22Rv1 (cell line): ENCODE data around the gene MYH9.

ENCODE experiments used
- H3K27ac ChIP-seq: fragments of 450-650 bp; 2 replicates; pipeline ENCODE4 v1.5.1; 2017
- ZFX ChIP-seq: fragments of 450-650 bp; IDR thresholded peaks from 2 replicates; pipeline ENCODE4 v1.6.1; 2017; ENCODE audit warnings: antibody characterized with exemption, borderline replicate concordance
- TF ChIP-seq, protein P1 (sequence below): fragments of 450-650 bp; IDR thresholded peaks from 2 replicates; pipeline ENCODE4 v1.5.1; 2017; ENCODE audit warnings: mild to moderate bottlenecking

The MYH9 gene

DNA sequence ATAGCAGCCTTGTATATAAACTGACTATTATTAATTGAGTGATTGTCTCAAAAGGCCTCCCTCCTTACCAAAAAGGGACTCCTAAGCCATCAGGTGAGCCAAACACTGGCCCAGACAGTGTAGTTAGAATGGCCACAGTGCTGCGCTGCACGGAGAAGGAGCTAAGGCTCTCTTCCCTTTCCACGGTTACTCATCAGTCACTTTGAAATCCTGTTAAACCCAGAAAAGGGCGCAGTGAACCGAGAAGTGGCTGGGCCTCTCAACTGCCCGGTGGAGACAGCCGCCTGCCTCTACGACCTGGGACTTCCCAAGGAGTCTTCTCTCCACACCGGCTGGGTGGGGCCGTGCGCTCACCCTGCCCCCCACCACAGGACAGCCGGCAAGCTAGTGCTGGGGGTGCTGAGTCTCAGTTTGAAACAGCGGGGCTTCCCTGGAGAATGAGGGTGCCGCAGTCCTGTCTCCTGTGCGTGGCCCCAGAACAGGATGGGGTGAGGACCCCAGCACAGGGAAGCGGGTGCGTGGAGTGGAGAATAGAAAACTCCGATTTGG is 1.3 kb downstream of the MYH9 start:
- TF ChIP-seq, protein P1, sequence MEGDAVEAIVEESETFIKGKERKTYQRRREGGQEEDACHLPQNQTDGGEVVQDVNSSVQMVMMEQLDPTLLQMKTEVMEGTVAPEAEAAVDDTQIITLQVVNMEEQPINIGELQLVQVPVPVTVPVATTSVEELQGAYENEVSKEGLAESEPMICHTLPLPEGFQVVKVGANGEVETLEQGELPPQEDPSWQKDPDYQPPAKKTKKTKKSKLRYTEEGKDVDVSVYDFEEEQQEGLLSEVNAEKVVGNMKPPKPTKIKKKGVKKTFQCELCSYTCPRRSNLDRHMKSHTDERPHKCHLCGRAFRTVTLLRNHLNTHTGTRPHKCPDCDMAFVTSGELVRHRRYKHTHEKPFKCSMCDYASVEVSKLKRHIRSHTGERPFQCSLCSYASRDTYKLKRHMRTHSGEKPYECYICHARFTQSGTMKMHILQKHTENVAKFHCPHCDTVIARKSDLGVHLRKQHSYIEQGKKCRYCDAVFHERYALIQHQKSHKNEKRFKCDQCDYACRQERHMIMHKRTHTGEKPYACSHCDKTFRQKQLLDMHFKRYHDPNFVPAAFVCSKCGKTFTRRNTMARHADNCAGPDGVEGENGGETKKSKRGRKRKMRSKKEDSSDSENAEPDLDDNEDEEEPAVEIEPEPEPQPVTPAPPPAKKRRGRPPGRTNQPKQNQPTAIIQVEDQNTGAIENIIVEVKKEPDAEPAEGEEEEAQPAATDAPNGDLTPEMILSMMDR: no peak
- TF ChIP-seq ZFX: no peak
- H3K27ac ChIP-seq: peak overlapping the region; percentile 95

DNA sequence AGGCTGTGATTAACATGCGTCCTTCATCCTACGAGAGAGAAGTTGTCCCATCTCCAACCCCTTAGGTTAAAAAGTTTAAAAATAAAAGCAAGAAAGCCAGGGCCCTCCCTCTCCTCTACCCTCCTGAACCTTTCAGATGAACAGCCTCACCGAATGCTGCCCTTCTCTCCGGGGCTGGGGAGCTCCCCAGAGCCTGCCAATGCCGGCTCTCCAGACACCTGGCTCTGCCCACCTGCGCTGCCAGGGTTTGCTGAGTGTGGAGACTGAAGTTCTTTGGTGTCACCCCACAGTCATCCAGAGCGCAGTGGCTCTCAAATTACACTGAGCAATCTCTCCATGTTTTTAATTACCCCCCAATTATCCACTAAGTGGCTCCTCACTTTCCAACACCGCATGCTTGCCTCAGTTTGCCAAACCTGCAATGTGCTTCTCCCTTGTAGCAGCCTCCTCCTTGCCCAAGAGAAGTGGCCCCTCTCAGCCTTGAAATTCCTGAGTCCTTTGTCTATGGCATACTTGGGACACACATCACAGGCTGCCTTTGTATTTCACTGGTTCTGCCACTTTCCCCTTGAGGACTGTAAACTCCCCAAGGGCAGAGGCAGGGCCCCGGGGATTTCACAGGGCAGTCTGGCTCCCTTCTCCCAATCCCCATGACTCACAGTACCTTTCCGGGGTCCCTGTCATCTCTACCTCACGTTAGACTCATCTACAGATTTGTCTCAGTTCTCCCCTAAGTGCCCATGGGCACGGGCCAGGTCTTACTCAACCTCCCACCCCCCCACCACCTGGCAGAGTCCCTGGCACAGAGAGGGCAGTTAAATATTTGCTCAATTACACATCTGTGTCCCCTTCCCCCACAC is 2.0 kb downstream of the MYH9 start:
- peak overlapping the region; percentile 95 for H3K27ac ChIP-seq
- TF ChIP-seq ZFX: no peak
- TF ChIP-seq, protein P1: no peak

DNA sequence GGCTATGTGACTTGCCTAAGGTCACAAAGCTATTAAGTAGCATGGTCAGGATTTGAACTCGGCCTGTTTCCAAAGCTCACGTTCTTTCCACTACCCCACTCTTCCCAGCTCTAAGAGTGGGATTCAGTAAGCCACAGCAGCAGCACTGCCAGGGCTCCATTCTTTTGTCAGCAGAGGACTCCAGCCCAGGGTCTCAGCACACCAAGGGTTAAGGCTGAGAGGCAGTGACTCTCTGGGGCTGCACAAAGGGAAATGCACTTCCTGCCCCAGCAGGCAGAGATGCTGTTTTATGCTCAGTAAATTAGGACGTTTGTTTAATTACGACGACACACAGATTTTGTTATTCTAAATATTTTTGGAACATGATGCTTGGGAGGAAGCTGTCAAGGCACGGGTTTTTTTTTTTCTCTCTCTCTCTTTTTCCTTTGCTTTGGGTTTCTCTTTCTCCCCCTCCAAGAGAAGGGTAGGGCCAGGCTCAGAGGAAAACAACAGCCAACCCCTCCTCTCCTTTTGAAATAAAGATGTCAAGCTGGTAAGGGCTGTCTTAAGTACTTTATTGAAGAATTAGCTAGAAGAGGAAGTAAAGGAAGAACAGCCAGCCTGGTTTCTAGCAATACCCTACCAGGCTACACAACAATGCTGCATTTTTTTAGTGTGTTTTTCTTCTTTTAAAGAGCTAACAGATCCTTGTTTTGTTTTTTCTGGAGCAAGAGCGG is 2.8 kb downstream of the MYH9 start:
- H3K27ac ChIP-seq: peak overlapping the region; percentile 95
- no peak for TF ChIP-seq ZFX
- TF ChIP-seq, protein P1: no peak

DNA sequence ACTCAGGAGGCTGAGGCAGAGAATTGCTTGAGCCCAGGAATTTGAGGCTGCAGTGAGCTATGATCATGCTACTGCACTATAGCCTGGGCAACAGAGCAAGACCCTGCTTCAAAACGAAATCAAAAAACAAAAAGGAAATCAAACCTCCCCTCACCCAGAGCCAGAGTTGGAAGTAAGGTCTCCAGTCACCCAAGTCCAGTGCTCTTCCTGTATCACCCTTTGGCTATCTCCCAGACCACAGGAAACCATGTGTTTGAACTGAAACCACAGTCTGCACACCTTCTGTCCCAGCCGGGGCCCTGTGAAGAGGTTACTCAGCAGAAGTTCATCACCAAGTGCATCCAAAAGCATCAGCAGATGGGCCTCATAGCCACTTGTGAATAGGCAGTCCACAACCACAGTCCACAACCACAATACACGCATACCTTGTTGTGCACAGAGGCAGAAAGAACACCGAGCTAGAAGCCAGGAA is 4.6 kb downstream of the MYH9 start:
- H3K27ac ChIP-seq: no peak overlapping the region
- TF ChIP-seq ZFX: no peak
- TF ChIP-seq, protein P1: no peak

DNA sequence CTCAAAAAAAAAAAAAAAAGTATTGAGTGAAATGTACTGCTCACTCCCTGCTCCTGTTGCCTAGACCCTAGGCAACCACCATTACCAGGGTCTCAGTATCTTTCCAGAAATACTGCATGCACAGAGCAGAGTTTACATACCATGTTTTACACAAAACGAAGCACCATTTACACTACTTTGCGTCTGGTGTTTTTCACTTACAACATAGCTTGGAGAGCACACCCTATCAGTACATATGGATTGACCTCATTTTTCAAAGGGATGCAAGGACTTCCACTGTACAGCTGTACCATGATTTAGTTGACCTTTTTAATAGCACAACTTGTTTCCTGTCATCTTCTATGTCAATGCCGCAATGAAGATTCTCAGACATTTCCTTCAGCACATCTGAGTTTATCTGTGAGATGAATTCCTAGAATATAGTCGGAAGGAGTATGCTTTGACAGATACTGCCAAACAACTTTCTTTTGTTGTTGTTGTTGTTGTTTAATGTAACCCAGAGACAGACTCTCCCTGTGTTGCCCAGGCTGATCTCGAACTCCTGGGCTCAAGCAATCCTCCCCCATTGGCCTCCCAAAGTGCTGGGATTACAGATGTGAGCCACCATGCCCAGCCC is 6.1 kb downstream of the MYH9 start:
- TF ChIP-seq ZFX: no peak
- TF ChIP-seq, protein P1: no peak
- no peak overlapping the region for H3K27ac ChIP-seq

DNA sequence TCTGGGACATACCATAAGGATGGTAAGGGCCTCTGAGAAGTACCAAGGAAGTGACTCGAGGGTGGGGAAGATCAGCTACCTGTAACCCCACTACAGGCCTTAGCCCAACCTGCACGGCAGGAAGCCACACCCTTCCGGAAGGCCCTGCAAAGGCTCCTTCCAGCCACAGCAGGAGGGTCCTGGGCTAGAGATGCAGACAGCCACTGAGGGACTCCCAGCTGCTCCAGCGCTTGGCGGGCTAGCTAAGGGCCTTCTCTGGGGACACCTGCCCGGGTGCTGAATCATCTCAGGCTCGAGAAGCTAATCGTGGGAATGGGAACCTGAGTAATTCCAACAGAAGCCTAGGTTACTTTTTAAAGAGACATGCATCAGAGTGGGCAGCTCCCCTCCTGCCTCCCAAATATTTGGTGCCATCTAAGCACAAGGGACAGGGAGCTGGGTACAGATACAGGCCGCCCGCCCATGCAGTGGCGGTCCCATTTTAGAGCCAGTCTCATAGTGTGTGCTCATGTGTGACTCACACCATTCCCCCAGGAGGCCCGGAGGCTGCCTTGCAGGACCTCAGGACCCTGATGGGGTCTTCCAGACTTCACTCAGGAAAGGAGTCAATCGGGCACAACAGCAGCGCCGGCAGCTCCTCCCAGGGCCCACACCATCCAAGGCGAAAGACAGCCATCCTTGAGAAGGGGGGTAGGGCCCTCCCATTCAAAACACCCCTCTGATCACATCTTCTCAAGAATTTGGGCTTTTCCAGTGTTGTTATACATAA is 8.0 kb downstream of the MYH9 start:
- H3K27ac ChIP-seq: no peak overlapping the region
- no peak for TF ChIP-seq ZFX
- TF ChIP-seq, protein P1: no peak
